B cell (primary cell): ENCODE measurements around the gene CADM2.

Source experiments
- CTCF ChIP-seq: fragments of 200-600 bp; IDR thresholded peaks from one replicate; pipeline ENCODE4 v1.8.0; 2022; ENCODE audit warnings: antibody characterized with exemption, mild to moderate bottlenecking
- EZH2 ChIP-seq: IDR thresholded peaks from 2 replicates; pipeline ENCODE4 v1.6.1; 2012; ENCODE audit warnings: borderline replicate concordance, low read depth, mild to moderate bottlenecking, moderate library complexity, low read length; ENCODE audit not compliant: insufficient read depth, poor library complexity, severe bottlenecking

GRCh38 chr3:85475346-85475745, 516.6 kb downstream of the CADM2 start:
- no peak for TF ChIP-seq CTCF
- TF ChIP-seq EZH2 = no peak
